Measurements from ENCODE around the gene TAMALIN.

The TAMALIN gene

DNA sequence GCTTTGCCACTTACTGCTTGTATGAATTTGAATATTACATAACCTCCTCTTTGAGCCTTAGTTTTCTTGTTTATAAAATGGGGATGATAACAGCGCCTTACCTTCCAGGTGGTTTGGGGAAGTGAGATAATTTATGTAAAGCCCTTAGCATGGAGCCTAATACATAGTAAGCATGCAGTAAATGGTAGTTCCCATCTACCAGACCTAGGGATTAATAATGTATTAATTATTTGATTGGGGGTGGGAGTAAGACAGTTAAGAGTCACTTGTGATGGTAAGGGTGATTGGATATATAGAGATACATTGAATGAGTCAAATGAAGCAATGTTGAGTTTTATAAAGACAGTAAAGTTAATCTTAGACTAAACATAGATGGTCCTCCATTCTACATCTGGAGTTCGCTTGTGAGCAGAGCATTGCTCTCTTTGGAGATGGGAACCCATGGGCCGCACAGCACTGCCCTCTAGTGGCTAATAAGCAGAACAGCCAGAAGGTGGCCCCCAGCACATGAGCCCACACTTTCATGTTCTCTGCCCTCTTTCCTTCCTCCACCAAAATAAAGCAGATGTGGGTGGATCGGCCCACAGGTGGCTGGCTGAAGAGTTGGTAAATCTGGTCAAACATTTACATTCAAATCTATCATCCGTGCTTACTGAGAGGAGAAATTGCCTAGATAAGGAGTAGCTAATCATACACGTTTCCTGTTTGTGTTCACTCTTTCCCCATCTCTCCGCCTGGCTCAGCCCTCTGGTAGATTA lies 26.5 kb upstream of the TAMALIN start:
- intact Hi-C loops (cut with DNase I): loop anchor here (1.0 kb wide), 1 partner anchor 85 kb away; no protein-coding TSS in a partner anchor
- DNase-seq: peak; percentile 38 to 96 (median 64)

GRCh38 chr12:51980809-51981127 lies 26.0 kb upstream of the TAMALIN start:
- DNase-seq: no peak
- intact Hi-C loops (cut with DNase I): loop anchor here (1.0 kb wide), 1 partner anchor 85 kb away; no protein-coding TSS in a partner anchor

- DNase-seq: no peak
- intact Hi-C loops (cut with DNase I): no loop called here
Measured at GRCh38 chr12:51984657-51985056, 22.1 kb upstream of the TAMALIN start.

- intact Hi-C loops (cut with DNase I): no loop called here
- no peak for DNase-seq
Measured at GRCh38 chr12:51985154-51985835, 21.5 kb upstream of the TAMALIN start.

- intact Hi-C loops (cut with DNase I): no loop called here
- no peak for DNase-seq
Measured at GRCh38 chr12:51986834-51987233, 19.9 kb upstream of the TAMALIN start.

GRCh38 chr12:51992246-51992645 lies 14.5 kb upstream of the TAMALIN start:
- intact Hi-C loops (cut with DNase I): no loop called here

GRCh38 chr12:51994539-51994820 lies 12.3 kb upstream of the TAMALIN start:
- intact Hi-C loops (cut with DNase I): no loop called here
- no peak for DNase-seq

More at GRCh38 chr12:51992246-51992645, 14.5 kb upstream of the TAMALIN start:
- no peak for DNase-seq

DNA sequence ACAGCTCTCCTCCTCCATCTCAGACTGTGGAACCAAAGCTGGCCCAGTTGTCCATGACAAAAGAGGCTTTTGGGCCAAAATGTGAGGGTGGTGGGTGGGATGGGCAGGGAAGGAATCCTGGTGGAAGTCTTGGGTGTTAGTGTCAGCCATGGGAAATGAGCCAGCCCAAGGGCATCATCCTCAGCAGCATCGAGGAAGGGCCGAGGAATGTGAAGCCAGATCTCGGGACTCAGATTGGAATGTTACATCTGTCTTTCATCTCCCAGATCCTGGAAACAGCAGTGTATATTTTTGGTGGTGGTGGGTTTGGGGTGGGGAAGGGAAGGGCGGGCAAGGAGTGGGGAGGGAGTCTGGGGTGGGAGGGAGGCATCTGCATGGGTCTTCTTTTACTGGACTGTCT lies 11.8 kb upstream of the TAMALIN start:
- intact Hi-C loops (cut with DNase I): no loop called here

DNA sequence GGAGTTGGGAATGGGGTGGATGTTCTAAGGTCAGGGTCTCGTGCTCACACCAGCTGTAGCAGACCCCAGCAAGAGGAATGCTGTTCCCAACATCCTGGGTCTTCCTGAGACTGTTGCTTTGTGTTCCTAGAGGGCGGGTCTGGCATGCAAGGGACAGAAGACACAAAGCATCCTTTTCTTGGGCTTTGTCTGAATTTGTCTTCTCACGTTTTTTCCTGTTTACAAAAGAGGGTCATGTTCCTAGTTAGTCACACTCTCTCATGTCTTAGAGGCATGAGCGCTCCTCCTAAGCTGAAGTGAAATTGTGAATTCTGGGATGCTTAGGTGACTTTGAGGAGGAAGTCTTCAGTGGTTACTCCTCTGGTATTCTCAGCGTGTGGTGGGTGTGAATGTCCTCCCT lies 9.6 kb upstream of the TAMALIN start:
- no peak for DNase-seq
- intact Hi-C loops (cut with DNase I): no loop called here

More for the DNA sequence above, 11.8 kb upstream of the TAMALIN start:
- DNase-seq: no peak

DNA sequence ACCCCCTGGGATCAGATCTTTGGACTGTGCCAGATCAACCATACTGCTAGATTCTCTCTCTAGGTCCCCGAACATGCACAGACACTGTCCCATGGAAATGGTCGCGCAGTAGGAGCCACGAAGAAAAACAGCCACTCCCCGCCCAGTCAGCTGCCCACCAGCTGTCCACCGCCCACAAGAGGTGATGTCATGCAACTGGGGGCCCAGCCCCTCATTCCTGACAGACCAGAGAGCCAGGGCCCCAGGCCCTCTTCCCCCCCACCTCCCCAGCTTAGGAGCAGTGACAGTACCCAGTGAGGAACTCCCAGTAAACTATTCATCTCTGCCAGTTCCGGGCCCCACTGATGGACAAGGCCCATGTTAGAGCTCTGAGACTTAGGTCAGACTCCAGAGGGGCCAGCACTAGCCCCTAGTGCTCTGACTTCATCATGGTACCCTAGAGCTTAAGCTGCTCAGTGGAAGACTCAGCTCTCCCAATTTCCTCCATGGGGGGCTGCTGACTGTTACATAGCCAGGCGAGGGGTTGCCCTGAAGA lies 3.7 kb upstream of the TAMALIN start:
- peak in 2 of 10 donors; percentile 9 to 48 for DNase-seq
- intact Hi-C loops (cut with DNase I): no loop called here

DNA sequence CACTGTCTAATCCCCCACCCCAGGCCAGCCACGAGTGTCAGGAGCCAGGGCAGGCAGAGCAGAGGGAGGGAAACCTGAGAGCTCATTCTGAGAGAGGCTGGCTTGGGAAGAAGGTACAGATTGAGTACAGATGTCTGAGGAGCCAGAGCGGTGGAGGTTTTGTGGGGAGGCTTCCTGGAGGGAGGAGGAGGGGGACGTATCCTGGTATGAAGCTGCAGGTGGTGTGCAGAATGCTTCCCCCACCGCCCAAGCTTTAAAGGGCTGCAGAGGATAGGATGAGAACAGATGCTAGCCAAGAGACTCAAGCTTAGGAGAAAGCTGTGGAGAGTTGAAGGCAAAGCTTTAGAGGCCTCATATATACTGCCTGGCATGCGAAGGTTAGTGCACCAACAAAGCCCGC lies 3.2 kb upstream of the TAMALIN start:
- intact Hi-C loops (cut with DNase I): no loop called here
- DNase-seq: peak in 2 of 10 donors; percentile 40 to 73

- DNase-seq: peak; percentile 60 to 95 (median 79)
- intact Hi-C loops (cut with DNase I): loop anchor here (1.0 kb wide), 1 partner anchor 19 kb away; no protein-coding TSS in a partner anchor
Measured at GRCh38 chr12:52004042-52004648, 2.6 kb upstream of the TAMALIN start.

- intact Hi-C loops (cut with DNase I): no loop called here
- DNase-seq: peak in 1 of 10 donors; percentile 22
Measured at GRCh38 chr12:52005218-52005902, 1.4 kb upstream of the TAMALIN start.

DNA sequence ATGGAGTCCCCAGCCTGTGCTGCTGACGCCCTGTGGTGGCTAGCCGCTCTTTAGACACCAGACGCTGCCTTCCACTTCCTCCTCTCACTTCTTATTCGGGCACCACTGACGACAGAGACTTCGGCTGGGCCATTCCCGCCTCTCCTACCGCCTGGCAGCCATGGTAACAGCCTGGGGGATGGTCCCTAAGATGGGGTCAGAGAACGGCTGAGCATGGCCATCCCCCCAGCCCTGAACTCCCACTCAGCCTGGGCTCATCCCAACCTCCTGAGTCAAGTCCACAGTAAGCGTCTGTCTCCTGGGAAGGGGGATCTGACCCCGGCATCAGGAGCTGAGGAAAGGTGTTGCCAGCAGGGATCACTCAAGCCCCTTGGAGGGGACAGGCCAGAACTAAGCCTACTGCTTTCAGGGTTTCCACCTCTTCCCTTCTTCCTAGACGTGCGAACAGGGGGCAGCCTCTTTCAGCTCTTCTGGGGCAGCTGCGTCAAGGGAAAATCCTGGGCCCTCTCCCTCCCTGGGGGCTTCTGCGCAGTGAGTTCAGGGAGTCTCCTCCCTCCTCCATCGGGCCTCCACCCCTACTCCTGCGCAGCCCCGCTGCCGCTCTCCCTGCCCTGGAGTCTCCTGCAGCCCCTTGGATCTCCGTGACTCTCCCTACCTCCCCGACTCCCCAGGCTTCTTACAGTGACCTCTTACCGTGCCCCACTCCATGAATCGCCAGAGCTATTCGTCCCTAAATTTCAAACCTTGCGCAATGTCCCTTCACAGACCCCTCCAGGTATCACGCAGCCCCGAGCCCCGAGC lies 643 bp upstream of the TAMALIN start:
- peak in 8 of 10 donors; percentile 56 to 95 (median 72) for DNase-seq
- intact Hi-C loops (cut with DNase I): no loop called here

- DNase-seq: peak in 3 of 10 donors; percentile 80 to 84 (median 83)
- intact Hi-C loops (cut with DNase I): no loop called here
Measured at GRCh38 chr12:52007158-52007921, 594 bp downstream of the TAMALIN start.

DNA sequence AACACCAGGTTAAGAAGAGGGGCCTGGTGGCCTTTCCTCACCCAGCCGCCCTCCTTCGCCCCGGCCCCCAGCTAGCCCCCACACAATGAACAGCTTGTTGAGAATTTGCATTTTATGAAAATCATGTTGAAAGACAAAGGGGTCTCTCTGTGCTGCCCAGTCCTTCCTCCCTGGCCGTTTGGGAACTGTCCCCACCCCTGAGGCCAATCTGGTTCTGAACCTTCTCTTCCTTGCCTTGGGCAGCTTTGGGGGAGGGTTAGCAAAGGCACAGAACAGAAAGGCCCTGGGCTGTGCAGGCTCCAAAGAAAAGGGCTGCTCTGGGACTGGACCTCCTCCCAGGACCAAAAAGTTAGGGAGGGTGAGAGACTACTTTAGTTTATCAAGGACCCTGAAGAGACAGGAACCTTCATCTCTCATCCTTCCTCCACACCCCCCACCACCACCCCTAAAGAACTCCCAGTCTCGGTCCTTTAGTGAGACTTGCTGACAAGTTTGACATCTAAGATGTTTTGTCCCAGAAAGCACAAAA lies 1.3 kb downstream of the TAMALIN start:
- intact Hi-C loops (cut with DNase I): no loop called here
- peak in 2 of 10 donors; percentile 34 to 68 for DNase-seq

DNA sequence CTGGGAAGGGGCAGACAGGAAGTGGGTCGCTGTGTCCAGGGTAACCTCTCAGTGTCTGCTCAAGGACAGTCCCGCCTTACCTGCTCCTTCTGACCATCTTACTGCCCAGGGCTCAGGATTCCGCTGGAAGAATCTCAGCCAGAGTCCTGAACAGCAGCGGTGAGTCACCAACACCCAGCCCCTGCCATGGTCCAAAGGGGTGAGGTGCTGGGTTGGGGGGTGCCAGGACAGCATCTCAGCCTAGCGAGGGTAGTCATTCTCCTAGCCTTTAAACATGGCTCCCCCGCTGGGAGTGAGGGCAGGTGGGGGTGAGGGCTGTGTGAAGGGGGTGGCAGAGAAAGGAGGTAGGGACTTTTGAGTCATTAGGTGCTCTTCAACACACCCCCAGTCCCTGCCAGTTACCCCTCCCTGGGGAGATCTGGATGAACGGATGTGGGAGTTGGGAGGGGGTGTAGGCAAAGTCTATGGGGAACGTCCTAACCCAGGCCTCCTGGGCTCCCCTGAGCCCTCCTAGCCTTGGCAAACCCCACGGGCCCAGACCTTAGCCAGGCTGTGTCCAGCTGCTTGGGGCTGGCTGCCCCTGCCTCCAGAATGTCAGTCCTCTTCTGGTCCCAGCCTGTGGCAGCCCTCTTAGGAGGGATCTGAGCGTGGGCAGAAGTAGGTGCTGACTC lies 2.5 kb downstream of the TAMALIN start:
- intact Hi-C loops (cut with DNase I): no loop called here
- DNase-seq: peak in 2 of 10 donors; percentile 66 to 79

DNA sequence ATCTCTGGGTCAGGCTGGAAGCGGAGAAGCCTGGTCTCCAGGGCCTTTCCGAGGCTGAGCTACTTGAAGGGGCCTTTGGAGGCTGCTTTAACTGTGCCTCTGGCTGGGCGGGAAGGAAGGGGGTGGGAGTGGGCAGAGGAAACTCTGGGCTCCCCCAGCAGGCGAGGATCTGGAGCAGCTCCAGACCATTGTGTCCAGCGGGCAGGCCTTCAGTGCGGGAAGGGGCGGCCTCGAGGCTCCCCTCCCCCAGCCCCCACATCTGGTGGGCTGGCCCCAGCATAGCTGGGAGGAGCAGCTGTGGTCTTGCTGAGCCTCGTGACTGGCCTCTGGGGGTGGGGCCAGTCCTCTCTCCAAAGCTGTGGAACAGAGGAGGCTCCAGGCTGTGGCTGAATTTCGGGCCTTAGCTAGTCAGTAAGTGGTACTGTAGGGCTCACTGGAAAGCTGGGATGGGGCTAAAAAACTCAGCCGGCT lies 3.4 kb downstream of the TAMALIN start:
- intact Hi-C loops (cut with DNase I): no loop called here
- DNase-seq: peak; percentile 64 to 97 (median 74)
